NCI-H2081 (cell line): ENCODE measurements around the gene PPM1D.

Source experiments
- DNase-seq, 2 experiments: peaks; one replicate each; lab custom pipeline; 2025; lab: John Stamatoyannopoulos, UW

PPM1D gene

GRCh38 chr17:60618854-60619526 lies 19.0 kb downstream of the PPM1D start:
- DNase-seq, result no peak

- DNase-seq, result no peak
These were observed 23.0 kb downstream of the PPM1D start for GRCh38 chr17:60622961-60623360.

- DNase-seq, result no peak
These were observed 23.4 kb downstream of the PPM1D start for GRCh38 chr17:60623415-60623814.

GRCh38 chr17:60627124-60627523 lies 27.1 kb downstream of the PPM1D start:
- DNase-seq, result no peak

- DNase-seq, result no peak
These were observed 28.4 kb downstream of the PPM1D start for GRCh38 chr17:60628252-60628889.

GRCh38 chr17:60629120-60629519 lies 29.1 kb downstream of the PPM1D start:
- DNase-seq, result no peak

- DNase-seq, result no peak
These were observed 30.4 kb downstream of the PPM1D start for GRCh38 chr17:60630352-60630751.

- DNase-seq, result no peak
These were observed 31.1 kb downstream of the PPM1D start for GRCh38 chr17:60631119-60631518.

DNA sequence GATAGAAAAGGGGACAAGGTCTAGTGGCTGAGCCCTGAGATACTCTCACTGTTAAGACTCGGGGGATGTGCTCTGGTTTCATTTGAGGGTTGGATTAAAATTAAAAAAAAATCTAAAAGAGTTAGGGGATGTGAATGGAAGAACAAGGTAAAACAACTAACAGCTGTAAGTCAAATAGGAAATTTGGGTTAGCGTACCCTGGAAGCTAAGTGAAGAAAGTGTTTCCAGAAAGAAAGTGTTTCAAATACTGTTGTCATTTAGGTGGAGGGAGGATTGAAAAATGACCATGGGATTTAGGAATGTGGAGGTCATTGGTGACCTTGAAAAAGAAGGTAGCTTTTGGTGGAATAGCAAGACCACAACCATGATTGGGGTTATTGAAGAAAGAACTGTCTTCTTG lies 37.7 kb downstream of the PPM1D start:
- DNase-seq, result no peak

GRCh38 chr17:60639019-60639330 lies 39.0 kb downstream of the PPM1D start:
- no peak for DNase-seq

- DNase-seq, result no peak
These were observed 40.5 kb downstream of the PPM1D start for GRCh38 chr17:60640503-60640902.

GRCh38 chr17:60641126-60641525 lies 41.1 kb downstream of the PPM1D start:
- DNase-seq, result no peak

GRCh38 chr17:60641810-60642220 lies 41.8 kb downstream of the PPM1D start:
- DNase-seq, result peak; percentile 84 to 87

- peak in 1 of 2 experiments; percentile 12 for DNase-seq
These were observed 46.0 kb downstream of the PPM1D start for GRCh38 chr17:60645918-60646523.

- no peak for DNase-seq
These were observed 46.7 kb downstream of the PPM1D start for GRCh38 chr17:60646701-60647100.

DNA sequence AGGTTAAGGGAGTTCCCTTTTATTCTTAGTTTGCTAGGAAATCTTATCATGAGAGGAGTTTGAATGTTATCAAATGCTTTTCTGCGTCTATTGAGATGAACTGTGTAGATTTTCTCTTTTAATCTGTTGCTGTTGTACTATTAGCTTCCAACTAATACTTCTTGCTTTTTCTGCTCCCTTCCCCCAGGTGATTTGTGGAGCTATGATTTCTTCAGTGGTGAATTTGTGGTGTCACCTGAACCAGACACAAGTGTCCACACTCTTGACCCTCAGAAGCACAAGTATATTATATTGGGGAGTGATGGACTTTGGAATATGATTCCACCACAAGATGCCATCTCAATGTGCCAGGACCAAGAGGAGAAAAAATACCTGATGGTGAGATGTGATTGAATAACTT lies 47.7 kb downstream of the PPM1D start:
- DNase-seq, result no peak

GRCh38 chr17:60652454-60653247 lies 52.7 kb downstream of the PPM1D start:
- no peak for DNase-seq

- DNase-seq, result no peak
These were observed 53.6 kb downstream of the PPM1D start for GRCh38 chr17:60653569-60653968.

DNA sequence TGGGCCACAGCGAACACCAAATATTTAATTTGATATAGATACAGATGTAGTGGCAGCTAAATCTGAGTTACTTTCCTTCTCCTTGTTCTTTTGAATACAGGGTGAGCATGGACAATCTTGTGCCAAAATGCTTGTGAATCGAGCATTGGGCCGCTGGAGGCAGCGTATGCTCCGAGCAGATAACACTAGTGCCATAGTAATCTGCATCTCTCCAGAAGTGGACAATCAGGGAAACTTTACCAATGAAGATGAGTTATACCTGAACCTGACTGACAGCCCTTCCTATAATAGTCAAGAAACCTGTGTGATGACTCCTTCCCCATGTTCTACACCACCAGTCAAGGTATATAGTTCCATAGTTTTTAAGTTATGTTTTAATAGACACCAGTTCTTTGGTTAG lies 56.5 kb downstream of the PPM1D start:
- DNase-seq, result no peak

GRCh38 chr17:60659156-60659555 lies 59.2 kb downstream of the PPM1D start:
- DNase-seq, result no peak

DNA sequence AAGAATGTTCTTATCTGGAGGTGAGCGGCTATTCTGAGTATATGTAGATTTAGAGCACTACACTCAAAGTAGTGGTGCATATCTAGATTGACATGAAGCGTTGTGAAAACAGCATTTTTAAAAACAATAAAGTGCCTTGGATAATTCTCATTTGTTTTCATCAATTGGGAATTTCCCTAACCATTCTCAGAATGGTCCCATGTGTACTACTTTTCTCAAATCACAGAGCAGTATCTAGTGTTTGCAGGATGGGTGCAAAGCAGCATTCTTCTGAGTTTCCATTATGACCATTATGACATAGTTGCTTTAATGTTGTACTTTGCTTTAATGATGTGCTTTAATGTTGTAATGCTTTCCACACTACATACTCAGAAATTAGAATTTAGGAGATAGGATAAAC lies 61.5 kb downstream of the PPM1D start:
- DNase-seq, result no peak

DNA sequence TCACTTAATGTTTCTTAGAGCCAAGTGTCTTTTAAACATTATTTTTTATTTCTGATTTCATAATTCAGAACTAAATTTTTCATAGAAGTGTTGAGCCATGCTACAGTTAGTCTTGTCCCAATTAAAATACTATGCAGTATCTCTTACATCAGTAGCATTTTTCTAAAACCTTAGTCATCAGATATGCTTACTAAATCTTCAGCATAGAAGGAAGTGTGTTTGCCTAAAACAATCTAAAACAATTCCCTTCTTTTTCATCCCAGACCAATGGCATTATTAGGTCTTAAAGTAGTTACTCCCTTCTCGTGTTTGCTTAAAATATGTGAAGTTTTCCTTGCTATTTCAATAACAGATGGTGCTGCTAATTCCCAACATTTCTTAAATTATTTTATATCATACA lies 64.0 kb downstream of the PPM1D start:
- no peak for DNase-seq

DNA sequence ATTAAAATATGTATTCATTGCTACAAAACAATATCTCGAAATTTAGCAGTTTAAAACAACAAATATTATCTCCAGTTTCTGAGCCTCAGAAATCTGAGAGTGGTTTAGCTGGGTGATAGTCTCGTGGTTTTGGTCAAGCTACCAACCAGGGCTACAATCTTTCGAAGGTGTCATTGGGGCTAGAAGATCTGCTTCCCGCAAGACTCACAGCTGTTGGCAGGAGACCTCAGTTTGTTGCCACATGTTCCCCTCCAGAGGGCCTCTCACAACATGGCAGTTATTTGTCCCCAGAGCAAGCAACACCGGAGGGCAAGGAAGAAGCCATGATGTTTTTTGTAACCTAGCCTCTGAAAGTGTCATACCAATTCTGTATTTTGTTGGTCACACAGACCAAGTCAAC lies 65.6 kb downstream of the PPM1D start:
- DNase-seq, result no peak
